ENCODE data around the gene PARP16.
A peak's percentile ranks its signal among the peaks of the same experiment; 100 is the strongest.

Gene PARP16, protein sequence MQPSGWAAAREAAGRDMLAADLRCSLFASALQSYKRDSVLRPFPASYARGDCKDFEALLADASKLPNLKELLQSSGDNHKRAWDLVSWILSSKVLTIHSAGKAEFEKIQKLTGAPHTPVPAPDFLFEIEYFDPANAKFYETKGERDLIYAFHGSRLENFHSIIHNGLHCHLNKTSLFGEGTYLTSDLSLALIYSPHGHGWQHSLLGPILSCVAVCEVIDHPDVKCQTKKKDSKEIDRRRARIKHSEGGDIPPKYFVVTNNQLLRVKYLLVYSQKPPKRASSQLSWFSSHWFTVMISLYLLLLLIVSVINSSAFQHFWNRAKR

DNA sequence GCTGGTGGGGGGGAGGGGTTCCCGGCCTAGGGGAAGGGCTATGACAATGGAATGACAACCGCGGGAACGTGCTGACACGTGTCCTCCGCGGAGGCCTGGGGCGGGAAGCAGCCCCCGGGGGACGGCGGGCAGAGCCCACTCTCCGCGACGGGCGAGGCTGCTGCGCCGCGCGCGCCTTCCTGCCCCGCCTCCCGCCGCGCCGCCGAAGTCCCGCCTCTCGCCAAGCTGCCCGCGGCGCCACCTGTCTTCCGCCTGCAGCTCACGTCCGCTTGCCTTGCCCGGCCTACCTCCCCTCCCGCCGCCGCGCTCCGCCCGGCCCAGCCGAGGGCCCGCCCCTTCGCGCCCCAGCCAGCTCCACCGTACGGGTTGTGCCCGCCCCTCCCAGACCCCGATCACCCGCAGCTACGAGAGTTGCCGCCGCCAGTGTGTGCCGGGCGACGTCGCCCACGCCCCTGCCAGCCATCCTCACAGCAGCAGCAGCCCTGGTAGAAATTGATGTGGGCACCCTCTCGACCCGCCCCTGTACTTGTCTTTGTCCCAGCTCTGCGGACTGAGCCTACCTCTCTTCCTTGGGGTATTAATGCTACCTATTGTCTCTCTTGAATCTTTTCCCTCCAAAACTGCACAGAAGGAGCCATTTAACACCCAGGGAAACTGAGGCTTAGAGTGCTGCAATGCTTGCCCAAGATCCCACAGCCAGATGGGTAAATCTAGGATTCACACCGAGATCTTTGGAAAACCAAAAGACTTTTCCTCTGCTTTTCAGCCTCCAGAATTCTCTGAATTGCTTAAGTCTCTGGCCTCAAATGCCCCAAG lies at the start of gene PARP16:
Gene PARP16, minus strand, starts transcription at position 180 of the 816 bp plus-strand sequence. CDS start 457 bp downstream, outside the sequence.
- DNase-seq (ENCODE audit: low read depth in 2 of 2) = peak; percentile 86 to 90

DNA sequence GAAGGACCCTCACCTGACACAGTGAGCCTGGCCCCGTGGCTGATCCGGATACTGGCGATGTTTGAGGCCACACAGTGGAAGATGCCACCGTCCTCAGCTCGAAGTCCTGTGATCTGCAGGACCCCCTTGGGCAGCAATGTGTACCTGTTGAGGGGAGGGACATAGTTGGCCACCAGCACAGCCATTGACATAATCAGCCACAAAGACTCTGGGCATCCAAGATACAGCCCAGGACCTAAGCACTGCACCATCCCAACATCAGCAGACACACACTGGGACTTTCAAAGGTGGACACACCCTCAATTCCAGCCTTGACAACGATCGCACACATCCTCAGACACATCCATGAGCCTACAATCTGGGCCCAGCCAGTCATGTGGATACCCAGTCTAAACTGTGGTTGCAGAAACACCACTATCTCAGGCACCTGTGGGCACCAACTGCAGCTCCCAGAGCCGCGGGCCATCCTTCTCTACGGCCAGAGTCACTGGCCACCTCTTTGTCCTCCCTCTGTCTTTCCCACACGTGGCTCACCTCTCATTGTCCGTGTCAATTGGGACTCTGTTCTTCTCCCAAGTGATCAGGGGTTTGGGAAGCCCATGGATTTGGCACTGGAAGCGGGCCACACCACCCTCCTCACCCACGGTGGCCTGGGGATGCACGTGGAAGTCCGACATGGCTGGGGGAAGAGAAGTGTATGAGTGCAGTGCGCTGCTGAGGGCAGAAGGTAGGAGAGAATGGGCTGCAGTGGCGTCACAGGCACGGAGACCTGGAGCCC lies 48.8 kb upstream of the PARP16 start:
- no peak for DNase-seq (ENCODE audit: low read depth in 2 of 2)

DNA sequence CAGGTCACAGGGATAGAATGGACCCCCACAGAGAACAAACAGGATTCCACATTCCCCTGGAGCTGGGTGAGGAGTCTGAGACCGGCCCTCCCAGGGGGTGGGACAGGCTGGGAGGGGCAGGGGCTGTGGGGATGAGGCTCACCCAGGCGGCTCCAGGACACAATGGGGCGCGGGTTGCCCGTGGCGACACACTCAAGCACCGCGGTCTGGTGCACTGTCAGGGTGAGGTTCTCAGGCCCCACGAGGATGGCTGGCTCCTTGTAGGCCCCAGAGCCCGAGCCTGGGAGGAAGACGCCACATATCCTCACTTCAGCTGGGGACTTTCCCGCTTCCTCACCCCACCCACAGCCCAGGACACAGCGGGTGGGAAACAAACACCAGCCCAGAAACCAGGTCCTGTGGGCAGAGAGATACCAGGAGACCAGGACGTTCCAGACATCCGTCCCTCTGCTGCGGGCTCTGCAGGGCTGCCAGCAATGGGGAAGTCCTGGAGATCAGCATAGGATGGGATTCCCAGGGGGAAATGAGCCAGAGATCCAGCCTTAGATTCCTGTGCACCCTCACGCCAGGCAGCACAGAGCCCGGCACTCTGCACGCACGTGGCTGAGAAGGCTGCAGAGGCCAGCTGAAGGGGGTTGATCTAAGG lies 48.0 kb upstream of the PARP16 start:
- DNase-seq (ENCODE audit: low read depth in 2 of 2) = no peak

DNA sequence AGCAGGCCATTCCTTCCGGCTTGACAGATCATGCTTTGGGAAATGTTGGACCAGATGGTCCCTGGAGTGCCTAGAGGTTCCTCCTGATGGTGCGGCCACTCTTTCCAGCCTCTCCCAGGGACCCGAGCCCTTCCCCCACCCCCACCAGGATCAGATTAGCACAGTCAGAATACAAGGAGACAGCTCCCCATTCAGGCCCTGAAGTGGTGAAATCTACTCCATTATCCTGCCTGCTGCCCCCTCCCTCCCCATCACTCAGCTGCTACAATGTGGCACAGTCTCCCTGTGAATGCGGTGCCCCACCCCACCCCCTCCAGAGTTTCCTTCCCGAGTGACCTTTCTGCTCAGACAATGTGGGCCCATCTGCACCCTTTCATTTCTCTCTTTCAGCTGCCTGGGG lies 47.2 kb upstream of the PARP16 start:
- DNase-seq (ENCODE audit: low read depth in 2 of 2) = no peak

DNA sequence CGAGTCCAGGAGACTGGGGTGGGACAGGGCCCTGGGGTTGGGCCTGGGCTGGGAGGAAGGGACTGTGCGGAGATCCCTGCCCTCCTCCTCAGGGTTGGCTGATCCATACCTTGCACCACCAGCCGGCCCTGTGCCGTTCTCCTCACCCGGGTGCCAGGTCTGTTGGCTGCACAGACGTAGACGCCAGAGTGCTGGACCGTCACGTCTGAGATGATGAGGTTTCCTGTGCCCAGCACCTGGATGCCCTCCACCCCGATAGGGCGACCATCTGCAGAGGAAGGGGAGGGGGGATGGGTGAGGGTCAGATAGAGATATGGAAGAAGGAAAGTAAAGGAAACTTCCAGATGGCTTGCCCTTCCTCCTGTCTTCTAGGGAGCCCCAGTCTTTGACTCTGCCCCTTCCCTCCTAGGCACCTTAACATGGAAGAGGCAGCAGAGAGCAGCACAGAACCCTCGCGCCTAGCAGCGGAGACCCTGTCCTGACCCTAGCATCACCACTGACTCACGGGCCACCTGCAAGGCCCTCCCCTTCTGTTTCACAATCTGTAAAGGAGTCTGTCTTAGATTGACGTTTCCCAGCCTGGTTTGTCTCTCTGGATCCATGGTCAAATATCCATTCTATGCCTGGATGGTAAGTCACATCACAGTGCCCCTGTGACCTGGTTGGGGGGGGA lies 46.6 kb upstream of the PARP16 start:
- no peak for DNase-seq (ENCODE audit: low read depth in 2 of 2)

DNA sequence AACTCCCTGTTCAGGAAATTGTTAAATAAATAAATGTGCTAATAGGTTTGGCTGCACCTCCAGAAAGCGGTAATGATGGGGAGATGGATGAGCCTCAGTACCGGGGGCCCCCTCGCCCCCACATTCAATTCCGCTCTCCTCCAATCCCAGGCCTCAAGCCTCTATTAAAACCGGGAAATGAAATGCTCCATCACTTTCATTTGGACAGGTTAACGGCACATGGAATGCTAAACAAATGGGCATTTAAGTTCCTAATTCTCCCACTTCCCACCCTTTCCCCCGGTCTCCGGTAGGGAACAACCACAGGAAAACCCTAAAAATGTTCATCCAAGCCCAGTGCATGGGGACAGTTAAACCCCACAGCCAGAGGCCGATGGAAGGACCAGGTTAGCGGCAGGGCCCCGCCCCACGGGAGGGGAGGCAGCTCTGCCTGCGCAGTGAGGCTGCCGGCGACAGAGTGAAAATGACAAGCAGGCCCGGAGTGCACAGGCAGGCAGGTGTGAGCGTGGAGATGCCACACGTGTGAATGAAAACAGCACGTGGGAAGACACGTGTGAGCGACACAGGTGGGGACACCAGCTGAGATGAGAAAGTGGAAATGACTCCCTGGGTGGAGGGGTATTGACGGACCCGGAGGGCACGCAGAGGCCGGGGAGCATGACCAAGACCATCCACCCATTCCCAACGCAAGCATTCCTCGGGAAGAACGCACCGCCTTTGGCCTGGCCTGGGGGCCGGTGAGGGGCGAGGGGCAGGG lies 45.9 kb upstream of the PARP16 start:
- no peak for DNase-seq (ENCODE audit: low read depth in 2 of 2)

DNA sequence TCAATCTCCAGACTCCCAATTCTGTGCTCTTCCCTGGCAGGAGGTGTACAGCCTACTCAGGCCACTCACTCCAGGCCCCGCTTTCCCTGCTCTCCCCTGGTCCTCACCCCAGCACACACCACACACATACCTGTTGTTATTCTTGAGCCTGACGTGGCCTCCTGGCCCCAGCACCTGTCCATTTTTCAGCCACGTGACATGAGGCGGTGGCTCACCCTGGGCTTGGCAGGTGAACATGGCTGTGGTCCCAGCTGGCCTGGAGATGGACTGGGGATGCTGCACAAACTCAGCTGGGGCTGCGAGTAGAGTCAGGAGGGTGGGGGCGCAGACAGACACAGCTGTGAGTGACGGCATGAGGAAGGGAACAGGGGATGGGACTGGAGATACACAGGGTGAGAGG lies 45.1 kb upstream of the PARP16 start:
- DNase-seq (ENCODE audit: low read depth in 2 of 2) = no peak

DNA sequence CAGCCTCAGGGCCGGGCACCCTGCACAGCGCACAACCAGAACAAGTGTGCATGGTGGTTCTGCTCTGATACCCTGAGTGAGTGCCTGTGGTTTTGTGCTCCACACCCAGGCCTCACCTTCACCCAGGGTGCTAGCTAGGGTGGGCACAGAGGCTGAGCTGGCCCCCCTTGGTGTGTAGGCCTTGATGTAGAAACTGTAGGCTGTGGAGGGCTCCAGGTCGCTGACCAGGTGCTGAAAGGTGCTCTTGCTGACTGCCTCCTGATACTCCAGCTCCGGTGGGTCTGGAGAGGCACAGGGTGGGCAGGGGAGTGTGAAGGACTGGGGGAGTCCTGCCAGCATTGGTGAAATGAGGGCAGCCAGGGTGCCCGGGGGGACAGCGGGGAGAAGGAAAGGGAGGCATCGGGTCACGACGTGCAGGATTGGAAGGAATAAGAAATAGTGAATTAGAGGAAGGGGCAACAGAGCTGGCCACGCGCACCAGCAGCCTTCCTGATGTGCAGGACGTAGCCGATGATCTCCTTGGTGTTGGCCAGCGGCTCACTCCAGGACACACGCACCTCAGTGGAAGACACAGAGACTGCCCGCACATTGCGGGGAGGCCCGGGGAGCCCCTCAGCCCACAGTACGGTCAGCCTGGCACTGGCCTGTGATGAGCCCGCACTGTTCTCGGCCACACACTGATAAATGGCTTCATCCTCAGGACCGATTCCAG lies 44.4 kb upstream of the PARP16 start:
- no peak for DNase-seq (ENCODE audit: low read depth in 2 of 2)

DNA sequence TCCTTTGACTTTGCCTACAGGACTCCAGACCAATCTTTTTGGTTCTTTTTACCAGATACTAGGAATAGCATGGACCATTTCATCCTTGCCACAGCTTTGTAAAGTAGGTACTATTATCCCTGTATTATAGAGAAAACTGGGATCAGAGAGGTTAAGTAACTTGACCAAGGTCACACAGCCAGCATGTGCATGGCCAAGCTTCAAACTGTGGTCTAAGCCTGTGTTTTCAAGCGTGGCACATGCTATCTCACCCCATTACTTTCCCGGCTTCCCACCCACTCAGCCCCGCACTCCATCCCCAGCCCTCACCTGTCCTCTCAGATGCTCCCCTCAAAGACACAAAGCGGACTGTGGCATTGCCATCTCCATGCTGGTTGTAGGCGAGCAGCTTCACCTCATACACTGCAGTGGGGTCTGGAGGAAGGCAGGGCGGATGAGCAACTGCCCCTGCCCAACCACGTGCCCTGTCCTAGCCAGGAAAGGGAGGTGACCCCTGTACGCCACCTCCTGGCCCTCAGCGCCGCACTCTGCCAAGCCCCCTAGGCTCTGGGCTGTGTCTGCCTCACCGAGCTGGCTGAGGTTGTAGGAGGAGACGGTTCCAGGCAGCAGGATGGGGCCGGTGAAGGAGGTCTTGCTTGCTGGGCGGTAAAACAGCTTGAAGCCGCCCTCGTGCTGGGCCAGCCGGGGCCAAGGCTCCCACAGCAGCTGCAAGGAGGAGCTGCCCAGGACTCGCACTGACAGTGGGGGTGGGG lies 43.5 kb upstream of the PARP16 start:
- no peak for DNase-seq (ENCODE audit: low read depth in 2 of 2)

DNA sequence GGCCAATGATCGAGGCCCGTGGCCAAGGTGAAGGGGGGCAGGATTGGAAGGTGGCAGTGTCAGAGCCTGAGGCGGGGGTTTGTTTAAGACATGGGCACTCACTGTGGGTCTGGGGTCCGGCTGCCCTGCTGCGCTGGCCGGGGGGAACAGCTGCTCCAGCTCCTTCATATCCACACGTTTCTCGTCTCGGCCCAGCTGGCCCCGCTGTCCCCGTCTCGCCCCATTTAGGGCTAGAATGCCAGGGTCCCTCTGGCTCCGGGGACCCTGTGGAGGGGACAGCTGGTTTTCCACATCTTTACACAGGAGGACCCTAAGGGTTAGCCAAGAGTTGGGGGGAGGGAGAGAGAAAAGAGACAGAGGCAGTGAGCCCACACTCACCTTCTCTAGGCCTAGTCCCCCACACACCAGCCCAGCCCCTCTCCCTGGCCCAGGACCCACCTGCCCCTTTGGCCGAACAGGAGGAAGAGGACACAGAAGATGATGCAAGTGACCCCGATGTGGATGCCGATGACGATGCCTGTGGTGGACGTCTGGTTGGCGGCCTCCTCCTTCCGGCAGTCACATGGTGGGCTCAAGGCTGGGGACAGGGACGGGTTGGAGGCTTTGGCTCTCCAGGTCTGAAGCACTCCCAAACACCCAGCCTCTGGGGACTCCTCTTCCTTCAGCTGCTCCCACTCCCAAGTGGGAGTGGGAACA lies 42.8 kb upstream of the PARP16 start:
- no peak for DNase-seq (ENCODE audit: low read depth in 2 of 2)

DNA sequence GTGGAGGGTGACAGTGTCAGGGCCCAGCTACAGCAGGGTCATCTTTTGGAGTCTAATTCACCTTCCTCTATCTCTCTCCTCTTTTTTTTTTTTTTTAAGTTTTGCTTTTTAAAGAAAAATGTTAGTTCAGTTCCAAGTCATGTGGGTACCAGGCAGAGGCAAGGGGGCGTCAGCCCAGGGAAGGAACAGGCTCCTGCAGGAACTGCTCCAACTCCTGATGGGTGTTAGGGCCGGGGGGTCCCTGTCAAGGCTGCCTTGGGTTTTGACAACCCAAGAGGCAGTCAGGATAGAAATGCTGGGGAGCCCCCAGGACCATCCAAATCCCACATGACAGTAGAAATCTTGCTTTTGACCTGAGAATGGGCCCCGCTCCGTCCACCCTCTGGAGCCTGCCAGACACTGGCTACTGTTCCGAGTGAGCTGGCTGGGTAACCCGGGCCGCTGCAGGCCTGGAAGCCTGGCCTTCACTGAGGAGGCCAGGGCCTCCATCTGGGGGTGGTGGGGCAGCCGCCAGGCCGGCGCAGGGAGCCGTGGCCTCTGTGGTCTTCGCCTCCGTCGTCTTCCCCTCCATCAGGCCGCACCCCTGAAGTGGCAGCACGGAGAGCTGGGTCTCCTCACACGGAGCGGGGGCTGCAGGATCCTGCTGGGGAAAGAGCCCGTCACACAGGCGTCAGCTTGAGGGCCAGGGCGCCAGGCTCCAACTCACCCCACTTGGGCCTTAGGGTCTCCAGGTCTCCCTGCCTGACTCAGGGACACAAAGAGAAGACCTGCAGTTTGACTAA lies 42.0 kb upstream of the PARP16 start:
- DNase-seq (ENCODE audit: low read depth in 2 of 2) = no peak

DNA sequence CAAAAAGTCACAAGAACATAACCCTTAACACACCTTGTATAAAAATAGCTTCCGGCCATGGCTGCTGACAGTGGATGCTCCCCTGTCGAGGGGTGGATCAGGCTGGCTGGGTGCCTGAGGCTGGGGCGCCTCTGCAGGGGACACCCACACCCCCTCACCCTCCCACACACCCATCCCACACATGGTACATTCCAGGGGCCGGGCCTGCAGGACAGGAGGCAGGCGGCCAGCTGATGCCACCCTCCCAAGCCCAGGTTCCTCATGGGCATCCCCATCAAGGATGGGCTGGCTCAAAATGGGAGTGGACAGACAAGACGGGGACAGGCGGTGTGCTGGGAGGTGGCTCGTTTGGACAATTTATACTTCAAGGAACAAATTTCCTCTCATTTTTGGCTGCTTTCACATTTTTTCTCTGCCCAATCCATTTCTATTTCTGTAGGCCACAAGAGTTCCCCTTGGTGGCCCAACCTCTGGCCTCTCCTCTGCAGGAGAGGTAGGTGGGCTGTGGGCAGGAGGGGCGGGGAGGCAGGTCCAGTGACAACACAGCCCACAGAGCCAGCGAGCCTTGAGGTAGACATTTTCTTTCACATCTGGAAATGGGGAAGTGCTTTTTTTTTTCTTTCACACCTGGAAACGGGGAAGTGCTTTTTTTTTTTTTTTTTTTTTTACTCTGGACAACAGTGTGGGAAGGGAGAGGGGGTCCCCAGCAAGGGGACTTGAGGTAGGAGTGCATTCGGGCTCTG lies 41.1 kb upstream of the PARP16 start:
- DNase-seq (ENCODE audit: low read depth in 2 of 2) = no peak

DNA sequence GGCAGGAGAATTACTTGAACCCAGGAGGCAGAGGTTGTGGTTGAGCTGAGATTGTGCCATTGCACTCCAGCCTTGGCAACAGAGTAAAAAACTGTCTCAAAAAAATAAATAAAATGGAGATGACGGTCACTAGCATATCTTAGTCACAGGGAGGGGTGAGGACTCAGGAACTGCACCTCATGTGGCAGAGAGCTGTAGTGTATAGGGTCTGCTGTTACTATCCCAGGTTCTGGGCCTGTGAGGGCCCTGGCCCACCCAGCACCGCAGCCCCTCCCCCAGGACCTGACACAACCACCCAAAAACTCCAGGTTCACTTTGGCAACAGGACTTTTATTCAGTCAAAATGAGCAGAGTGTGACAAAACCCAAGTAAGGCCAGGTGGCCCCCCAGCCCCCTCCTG lies 40.1 kb upstream of the PARP16 start:
- no peak for DNase-seq (ENCODE audit: low read depth in 2 of 2)

DNA sequence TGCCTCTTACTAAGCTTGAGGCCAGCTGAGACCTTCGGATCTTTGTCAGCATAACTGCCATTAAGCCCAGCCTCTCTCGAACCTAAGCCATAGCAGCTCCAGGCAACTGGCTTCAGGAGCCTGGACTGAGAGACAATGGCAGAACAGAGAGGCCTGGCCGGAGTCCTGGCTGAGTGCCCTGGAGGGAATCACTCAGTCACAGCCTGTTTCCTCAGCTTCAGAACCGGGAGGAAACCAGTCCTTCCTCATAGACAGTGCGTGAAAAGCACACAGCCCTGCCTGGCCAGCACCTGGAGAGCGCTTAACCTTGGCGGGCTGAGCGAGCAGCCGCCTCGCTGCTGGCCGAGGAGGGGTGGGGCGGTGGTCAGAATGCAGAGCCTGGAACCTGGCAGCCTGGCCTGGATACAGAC lies 39.4 kb upstream of the PARP16 start:
- no peak for DNase-seq (ENCODE audit: low read depth in 2 of 2)

DNA sequence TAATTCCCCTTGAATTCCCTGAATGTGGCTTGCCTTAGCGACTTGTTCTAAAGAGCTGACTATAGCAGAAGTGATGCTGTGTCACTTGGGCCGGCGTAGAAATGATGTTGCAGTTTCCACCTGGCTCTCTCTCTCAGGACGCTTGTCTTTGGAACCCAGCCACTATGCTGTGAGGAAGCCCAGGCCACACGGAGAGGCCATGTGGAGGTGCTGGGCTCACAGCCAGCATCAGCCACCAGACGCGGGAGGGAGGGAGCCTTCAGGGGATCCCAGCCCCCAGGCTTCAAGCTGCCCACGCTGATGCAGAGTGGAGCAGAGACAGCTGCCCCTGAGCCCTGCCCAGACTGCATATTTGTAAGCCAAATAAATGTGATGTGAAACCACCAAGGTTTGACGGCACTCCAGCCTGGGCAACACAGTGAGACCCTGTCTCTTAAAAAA lies 36.4 kb upstream of the PARP16 start:
- DNase-seq (ENCODE audit: low read depth in 2 of 2) = no peak

DNA sequence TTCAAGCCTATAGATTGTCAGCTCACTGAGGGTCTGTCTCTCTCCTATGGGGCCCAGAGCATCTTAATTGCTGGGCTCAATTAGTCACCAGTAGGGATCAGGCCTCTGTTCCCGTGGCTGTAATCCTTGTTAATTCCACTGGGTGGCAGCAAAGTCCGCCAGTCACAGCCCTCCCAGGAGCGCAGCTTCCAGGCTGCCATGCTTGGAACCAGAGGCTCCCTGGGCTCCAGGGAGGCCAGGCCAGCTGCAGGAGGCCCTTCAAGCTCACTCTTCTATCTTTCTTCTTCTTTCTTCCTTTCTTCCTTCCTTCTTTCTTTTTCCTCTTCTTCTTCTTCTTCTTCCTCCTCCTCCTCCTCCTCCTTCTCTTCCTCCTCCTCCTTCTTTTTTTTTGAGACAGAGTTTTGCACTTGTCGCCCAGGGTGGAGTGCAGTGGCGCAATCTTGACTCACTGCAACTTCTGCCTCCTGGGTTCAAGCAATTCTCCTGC lies 32.2 kb upstream of the PARP16 start:
- peak; percentile 60 to 74 for DNase-seq (ENCODE audit: low read depth in 2 of 2)

DNA sequence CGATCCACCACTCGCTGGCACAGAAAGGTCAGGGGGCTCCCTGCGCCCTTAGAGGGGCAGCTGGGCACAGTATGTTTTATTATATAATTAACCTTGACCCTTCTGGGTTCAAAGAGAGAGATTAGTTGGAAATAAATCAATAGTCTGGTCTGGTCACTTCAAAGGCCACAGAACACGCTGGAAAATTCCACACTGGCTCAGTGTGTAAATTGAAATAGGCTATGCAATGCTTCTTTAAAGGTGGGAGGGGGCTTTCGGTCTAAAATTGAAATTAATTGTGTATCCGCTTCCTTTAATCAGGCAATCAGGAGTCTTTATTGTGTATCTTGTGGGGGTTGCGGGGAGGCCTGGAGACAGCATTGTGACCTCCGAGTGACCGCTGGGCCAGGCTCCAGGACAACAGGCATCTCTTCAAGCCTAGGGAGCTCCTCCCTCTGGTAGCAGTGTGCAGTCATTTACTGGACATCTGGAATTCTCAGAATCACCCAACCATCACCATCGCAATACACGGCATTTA lies 25.8 kb upstream of the PARP16 start:
- DNase-seq (ENCODE audit: low read depth in 2 of 2) = no peak
